H1 (cell line): ENCODE data around the gene MYBPHL. TPM values are rescaled to one million over a fixed set of nuclear protein-coding genes. Genes with fewer than 3 reads are reported as not detected.

Experiments used
- POU5F1 ChIP-seq: IDR thresholded peaks from 2 replicates; pipeline ENCODE4 v1.6.1; 2011; ENCODE audit warnings: low read depth, mild to moderate bottlenecking, low read length, moderate library complexity
- polyA plus RNA-seq, 7 experiments: library from polyadenylated mRNA; depleted of rRNA in 3 of 7; stranded (reverse) in 5 of 7; unstranded in 2 of 7; fragments of >200 nt in 5 of 7; fragments of 200-250 nt in 2 of 7; gene quantifications; 1 replicate in 5 of 7; 2 replicates in 1 of 7; 4 replicates in 1 of 7; pipeline versions ENCODE4 v1.2.1 to v1.2.3, GENCODE V29; 2011 to 2013; ENCODE audit warnings: missing spikeins in 2 of 7, mixed read lengths in 2 of 7
- total RNA-seq: library from RNA; stranded (reverse); fragmentation: NEBNext Ultra II Directional; extraction: Animal tissue kit (Norgen Biotek cat#: 25700); gene quantifications from 2 replicates; pipeline ENCODE4 v1.2.1, GENCODE V29; 2021
- TF ChIP-seq, protein P1 (sequence below): IDR thresholded peaks from 2 replicates; pipeline ENCODE4 v1.6.1; 2012; ENCODE audit warnings: inconsistent platforms

MYBPHL gene
- total and polyA plus RNA-seq, 2 of the 8 experiments (the other 6 are each of a cell fraction or from before 2014, with no cell fraction given), result 0.24 to 0.30 TPM

DNA sequence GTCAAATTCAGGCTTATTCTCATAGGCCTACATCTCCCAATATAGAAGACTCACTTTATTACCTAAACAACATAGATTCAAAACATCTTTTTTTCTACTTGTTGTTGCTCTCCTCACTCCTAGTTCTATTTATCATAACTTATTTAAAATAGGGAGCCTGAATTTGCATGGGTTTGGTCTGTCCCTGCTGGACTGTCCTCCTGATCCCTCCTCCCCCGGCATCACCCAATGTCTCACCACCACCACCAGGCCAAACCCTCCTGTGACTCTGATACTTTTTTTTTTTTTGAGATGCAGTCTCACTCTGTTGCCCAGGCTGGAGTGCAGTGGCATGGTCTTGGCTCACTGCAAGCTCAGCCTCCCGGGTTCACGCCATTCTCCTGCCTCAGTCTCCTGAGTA lies 31.8 kb upstream of the MYBPHL start (continued):
- TF ChIP-seq, protein P1, sequence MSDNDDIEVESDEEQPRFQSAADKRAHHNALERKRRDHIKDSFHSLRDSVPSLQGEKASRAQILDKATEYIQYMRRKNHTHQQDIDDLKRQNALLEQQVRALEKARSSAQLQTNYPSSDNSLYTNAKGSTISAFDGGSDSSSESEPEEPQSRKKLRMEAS, result no peak
- no peak for TF ChIP-seq POU5F1
